Prostate gland (tissue), 2 donors: ENCODE data around the gene INO80D.

Experiments
- CTCF ChIP-seq, 4 experiments: fragments of 200-600 bp in 2 of 4; fragments of 450-650 bp in 2 of 4; sonication (generic) in 2 of 4; IDR thresholded peaks; 1 replicate in 3 of 4; 2 replicates in 1 of 4; pipeline ENCODE4 v1.5.1; 2016 to 2019; ENCODE audit warnings: antibody characterized with exemption in 4 of 4, mild to moderate bottlenecking in 2 of 4, moderate library complexity in 2 of 4
- POLR2A ChIP-seq: fragments of 450-650 bp; IDR thresholded peaks from one replicate; pipeline ENCODE4 v1.6.1; 2016; ENCODE audit warnings: antibody characterized with exemption, mild to moderate bottlenecking
- POLR2AphosphoS5 ChIP-seq: sonication (generic); formaldehyde crosslinking; IDR thresholded peaks from one replicate; pipeline ENCODE4 v1.6.1; 2017; ENCODE audit warnings: antibody characterized with exemption

- no peak for TF ChIP-seq CTCF (IDR thresholded peaks at IDR 0.05)
- TF ChIP-seq POLR2AphosphoS5, result no peak
- no peak for TF ChIP-seq POLR2A
These were observed 137.5 kb downstream of the INO80D start for GRCh38 chr2:205948496-205948837.
